GM19035 (cell line): Measurements from ENCODE around the gene NFATC4.
A peak's percentile ranks its signal among the peaks of the same experiment; 100 is the strongest.
"Not testable (repeated sequence)": the region's sequence is repeated elsewhere in the genome, so short reads cannot be mapped to it uniquely, and the experiment has no call there.

Source experiments
- ATAC-seq: cut with Tn5 transposase; IDR thresholded peaks from one replicate; pipeline ENCODE4 v1.9.1; 2021; ENCODE audit not compliant: unreplicated experiment

Gene NFATC4

GRCh38 chr14:24338843-24339242, 29.1 kb upstream of the NFATC4 start:
- ATAC-seq, result no peak

GRCh38 chr14:24339284-24340151, 28.5 kb upstream of the NFATC4 start, which contains the start of gene RIPK3:
TSS of gene RIPK3 (minus strand) at chr14:24339991. CDS start at chr14:24339826, 165 bp downstream.
- ATAC-seq, result peak; percentile 90

- no peak for ATAC-seq
Measured at GRCh38 chr14:24340606-24341005, 27.4 kb upstream of the NFATC4 start.

GRCh38 chr14:24342889-24343288, 25.1 kb upstream of the NFATC4 start:
- no peak for ATAC-seq

- no peak for ATAC-seq
Measured at GRCh38 chr14:24343795-24344660, 24.0 kb upstream of the NFATC4 start.

GRCh38 chr14:24347134-24347533, 20.9 kb upstream of the NFATC4 start:
- ATAC-seq, result no peak

GRCh38 chr14:24348186-24348585, 19.8 kb upstream of the NFATC4 start:
- ATAC-seq, result no peak

- no peak for ATAC-seq
Measured at GRCh38 chr14:24349742-24350141, 18.2 kb upstream of the NFATC4 start.

- ATAC-seq, result no peak
Measured at GRCh38 chr14:24351517-24351916, 16.5 kb upstream of the NFATC4 start.

GRCh38 chr14:24353559-24354481, 14.2 kb upstream of the NFATC4 start:
- no peak for ATAC-seq

- not testable (repeated sequence) for ATAC-seq
Measured at GRCh38 chr14:24354482-24354825, 13.5 kb upstream of the NFATC4 start.

- no peak for ATAC-seq
Measured at GRCh38 chr14:24355009-24355408, 13.0 kb upstream of the NFATC4 start.

- ATAC-seq, result no peak
Measured at GRCh38 chr14:24356208-24356607, 11.8 kb upstream of the NFATC4 start.

GRCh38 chr14:24360281-24360680, 7.7 kb upstream of the NFATC4 start:
- no peak for ATAC-seq

GRCh38 chr14:24361326-24361725, 6.7 kb upstream of the NFATC4 start:
- ATAC-seq, result no peak

GRCh38 chr14:24362241-24362960, 5.6 kb upstream of the NFATC4 start:
- no peak for ATAC-seq

- ATAC-seq, result no peak
Measured at GRCh38 chr14:24363401-24363800, 4.6 kb upstream of the NFATC4 start.

GRCh38 chr14:24364841-24365240, 3.1 kb upstream of the NFATC4 start:
- ATAC-seq, result no peak

GRCh38 chr14:24365600-24366412, 2.2 kb upstream of the NFATC4 start:
- peak; percentile 46 for ATAC-seq

- ATAC-seq, result no peak
Measured at GRCh38 chr14:24366413-24366720, 1.6 kb upstream of the NFATC4 start.
